ENCODE measurements around the gene ZNF775.

Gene ZNF775

DNA sequence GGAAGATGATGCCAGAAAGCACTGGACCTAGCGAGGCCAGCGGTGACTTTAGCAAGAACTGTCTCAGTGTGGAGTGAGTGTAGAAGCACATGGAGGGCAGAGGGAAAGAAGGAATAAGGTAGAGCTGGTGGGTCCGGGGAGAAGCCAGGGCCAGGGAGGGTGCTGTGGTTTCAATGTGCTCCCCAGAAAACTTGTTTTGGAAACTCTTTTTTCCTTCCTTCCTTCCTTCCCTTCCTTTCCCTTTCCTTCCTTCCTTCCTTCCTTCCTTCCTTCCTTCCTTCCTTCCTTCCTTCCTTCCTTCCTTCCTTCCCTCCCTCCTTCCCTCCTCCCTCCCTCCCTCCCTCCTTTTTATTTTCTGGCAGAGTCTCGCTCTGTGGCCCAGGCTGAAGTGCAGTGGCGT, 32.2 kb upstream of the ZNF775 start:
- Histone ChIP-seq H3K27ac (replicated peaks) (no peak overlapping the region), H3K27me3 (ENCODE audit: insufficient read depth, poor library complexity, severe bottlenecking) (peaks cover 2% of the 10 kb centered on the region), H3K4me3 (replicated peaks; ENCODE audit: insufficient read depth, low read length) (no peak overlapping the region)
- TF ChIP-seq GABPA (IDR thresholded peaks at IDR 0.05; ENCODE audit: low read depth) = no peak
- no peak for TF ChIP-seq POLR2AphosphoS5 (IDR thresholded peaks at IDR 0.05; ENCODE audit: low read depth)
- TF ChIP-seq, protein P1, sequence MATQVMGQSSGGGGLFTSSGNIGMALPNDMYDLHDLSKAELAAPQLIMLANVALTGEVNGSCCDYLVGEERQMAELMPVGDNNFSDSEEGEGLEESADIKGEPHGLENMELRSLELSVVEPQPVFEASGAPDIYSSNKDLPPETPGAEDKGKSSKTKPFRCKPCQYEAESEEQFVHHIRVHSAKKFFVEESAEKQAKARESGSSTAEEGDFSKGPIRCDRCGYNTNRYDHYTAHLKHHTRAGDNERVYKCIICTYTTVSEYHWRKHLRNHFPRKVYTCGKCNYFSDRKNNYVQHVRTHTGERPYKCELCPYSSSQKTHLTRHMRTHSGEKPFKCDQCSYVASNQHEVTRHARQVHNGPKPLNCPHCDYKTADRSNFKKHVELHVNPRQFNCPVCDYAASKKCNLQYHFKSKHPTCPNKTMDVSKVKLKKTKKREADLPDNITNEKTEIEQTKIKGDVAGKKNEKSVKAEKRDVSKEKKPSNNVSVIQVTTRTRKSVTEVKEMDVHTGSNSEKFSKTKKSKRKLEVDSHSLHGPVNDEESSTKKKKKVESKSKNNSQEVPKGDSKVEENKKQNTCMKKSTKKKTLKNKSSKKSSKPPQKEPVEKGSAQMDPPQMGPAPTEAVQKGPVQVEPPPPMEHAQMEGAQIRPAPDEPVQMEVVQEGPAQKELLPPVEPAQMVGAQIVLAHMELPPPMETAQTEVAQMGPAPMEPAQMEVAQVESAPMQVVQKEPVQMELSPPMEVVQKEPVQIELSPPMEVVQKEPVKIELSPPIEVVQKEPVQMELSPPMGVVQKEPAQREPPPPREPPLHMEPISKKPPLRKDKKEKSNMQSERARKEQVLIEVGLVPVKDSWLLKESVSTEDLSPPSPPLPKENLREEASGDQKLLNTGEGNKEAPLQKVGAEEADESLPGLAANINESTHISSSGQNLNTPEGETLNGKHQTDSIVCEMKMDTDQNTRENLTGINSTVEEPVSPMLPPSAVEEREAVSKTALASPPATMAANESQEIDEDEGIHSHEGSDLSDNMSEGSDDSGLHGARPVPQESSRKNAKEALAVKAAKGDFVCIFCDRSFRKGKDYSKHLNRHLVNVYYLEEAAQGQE (IDR thresholded peaks at IDR 0.05; ENCODE audit: insufficient replicate concordance, low read depth) = no peak
- TF ChIP-seq SPI1 (IDR thresholded peaks at IDR 0.05; ENCODE audit: borderline replicate concordance, low read depth) = no peak
- TF ChIP-seq, protein P2, sequence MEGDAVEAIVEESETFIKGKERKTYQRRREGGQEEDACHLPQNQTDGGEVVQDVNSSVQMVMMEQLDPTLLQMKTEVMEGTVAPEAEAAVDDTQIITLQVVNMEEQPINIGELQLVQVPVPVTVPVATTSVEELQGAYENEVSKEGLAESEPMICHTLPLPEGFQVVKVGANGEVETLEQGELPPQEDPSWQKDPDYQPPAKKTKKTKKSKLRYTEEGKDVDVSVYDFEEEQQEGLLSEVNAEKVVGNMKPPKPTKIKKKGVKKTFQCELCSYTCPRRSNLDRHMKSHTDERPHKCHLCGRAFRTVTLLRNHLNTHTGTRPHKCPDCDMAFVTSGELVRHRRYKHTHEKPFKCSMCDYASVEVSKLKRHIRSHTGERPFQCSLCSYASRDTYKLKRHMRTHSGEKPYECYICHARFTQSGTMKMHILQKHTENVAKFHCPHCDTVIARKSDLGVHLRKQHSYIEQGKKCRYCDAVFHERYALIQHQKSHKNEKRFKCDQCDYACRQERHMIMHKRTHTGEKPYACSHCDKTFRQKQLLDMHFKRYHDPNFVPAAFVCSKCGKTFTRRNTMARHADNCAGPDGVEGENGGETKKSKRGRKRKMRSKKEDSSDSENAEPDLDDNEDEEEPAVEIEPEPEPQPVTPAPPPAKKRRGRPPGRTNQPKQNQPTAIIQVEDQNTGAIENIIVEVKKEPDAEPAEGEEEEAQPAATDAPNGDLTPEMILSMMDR (IDR thresholded peaks at IDR 0.05; ENCODE audit: insufficient read depth, low read length) = no peak
- DNase-seq (ENCODE audit: low read depth in 1 of 2, low spot score in 1 of 2) = no peak

DNA sequence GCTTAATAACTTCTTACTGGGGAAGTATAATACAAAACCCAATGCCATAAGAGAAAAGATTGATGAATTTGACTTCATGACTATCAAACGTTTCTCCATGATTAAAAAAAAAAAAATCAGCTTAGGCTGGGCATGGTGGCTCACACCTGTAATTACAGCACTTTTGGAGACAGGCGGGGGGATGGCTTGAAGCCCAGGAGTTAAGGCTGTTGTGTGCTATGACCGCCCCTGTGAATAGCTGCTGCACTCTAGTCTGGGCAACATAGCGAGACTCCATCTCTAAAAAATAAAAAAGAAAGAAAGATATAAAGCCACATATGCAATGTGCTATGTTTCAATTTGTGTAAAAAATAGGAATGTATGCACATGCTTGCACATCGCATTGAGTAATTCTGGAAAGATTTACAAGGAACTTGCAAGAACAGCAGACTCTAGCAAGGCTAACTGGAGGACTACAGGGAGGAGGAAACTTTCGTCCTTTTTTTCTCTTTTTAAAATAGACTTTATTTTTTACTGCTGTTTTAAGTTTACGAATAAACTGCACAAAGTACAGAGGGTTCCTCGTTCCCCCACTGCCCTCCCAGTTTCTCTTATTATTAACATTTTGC, 27.4 kb upstream of the ZNF775 start:
- TF ChIP-seq SPI1 (IDR thresholded peaks at IDR 0.05; ENCODE audit: borderline replicate concordance, low read depth) (no peak), POLR2AphosphoS5 (IDR thresholded peaks at IDR 0.05; ENCODE audit: low read depth) (no peak), GABPA (IDR thresholded peaks at IDR 0.05; ENCODE audit: low read depth) (no peak)
- TF ChIP-seq, protein P2 (IDR thresholded peaks at IDR 0.05; ENCODE audit: insufficient read depth, low read length) = no peak
- TF ChIP-seq, protein P1 (IDR thresholded peaks at IDR 0.05; ENCODE audit: insufficient replicate concordance, low read depth) = no peak
- DNase-seq (ENCODE audit: low read depth in 1 of 2, low spot score in 1 of 2) = no peak
- Histone ChIP-seq H3K27me3 (ENCODE audit: insufficient read depth, poor library complexity, severe bottlenecking) (no peaks in the 10 kb centered on the region), H3K27ac (replicated peaks) (no peak overlapping the region), H3K4me3 (replicated peaks; ENCODE audit: insufficient read depth, low read length) (no peak overlapping the region)

DNA sequence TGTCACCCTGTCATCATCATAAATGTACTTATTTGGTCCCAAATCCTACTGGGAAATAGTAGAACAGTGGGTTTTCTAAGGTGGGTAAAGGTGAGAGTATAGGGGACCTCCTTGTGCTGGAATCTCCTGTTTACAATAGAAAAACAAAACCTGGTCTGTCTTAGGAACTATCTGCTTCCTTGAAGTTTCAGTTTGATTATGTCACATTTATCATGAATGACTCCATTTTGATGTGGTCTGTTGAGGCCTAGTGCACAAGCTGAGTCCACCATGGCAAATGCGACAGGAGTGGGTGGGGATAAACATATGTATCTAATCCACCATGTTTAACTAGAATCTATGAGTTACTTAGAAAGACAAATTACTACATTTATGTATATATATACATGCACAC, 23.5 kb upstream of the ZNF775 start:
- Histone ChIP-seq H3K27me3 (ENCODE audit: insufficient read depth, poor library complexity, severe bottlenecking) (no peaks in the 10 kb centered on the region), H3K27ac (replicated peaks) (0 out of 2 replicates have a peak overlapping the region, but pooled peaks have one; percentile 6), H3K4me3 (replicated peaks; ENCODE audit: insufficient read depth, low read length) (no peak overlapping the region)
- TF ChIP-seq SPI1 (IDR thresholded peaks at IDR 0.05; ENCODE audit: borderline replicate concordance, low read depth) (no peak), GABPA (IDR thresholded peaks at IDR 0.05; ENCODE audit: low read depth) (no peak), POLR2AphosphoS5 (IDR thresholded peaks at IDR 0.05; ENCODE audit: low read depth) (no peak)
- TF ChIP-seq, protein P2 (IDR thresholded peaks at IDR 0.05; ENCODE audit: insufficient read depth, low read length) = no peak
- TF ChIP-seq, protein P1 (IDR thresholded peaks at IDR 0.05; ENCODE audit: insufficient replicate concordance, low read depth) = no peak
- DNase-seq (ENCODE audit: low read depth in 1 of 2, low spot score in 1 of 2) = no peak

Data from HL-60 (cell line).